Neutrophil (primary cell): ENCODE measurements around the gene NR5A1.

Experiments used
- H3K27ac ChIP-seq: fragments of 200-600 bp; sonication (generic); 2 replicates; pipeline ENCODE4 v1.5.1; 2016; ENCODE audit warnings: mild to moderate bottlenecking, moderate library complexity
- H3K27me3 ChIP-seq: fragments of 200-600 bp; sonication (generic); 2 replicates; pipeline ENCODE4 v1.6.0; 2016; ENCODE audit warnings: mild to moderate bottlenecking
- H3K36me3 ChIP-seq: fragments of 200-600 bp; sonication (generic); 2 replicates; pipeline ENCODE4 v1.5.1; 2017
- H3K4me1 ChIP-seq, 2 experiments: fragments of 200-600 bp in 1 of 2; sonication (generic) in 1 of 2; 1 replicate in 1 of 2; 2 replicates in 1 of 2; pipeline versions ENCODE4 v1.5.1 to v1.6.1; 2013 to 2016; ENCODE audit warnings: low read depth in 1 of 2, low read length in 1 of 2, mild to moderate bottlenecking in 1 of 2, moderate library complexity in 1 of 2; ENCODE audit not compliant: control insufficient read depth in 1 of 2, insufficient read depth in 1 of 2
- H3K4me3 ChIP-seq, 2 experiments: fragments of 200-600 bp in 1 of 2; sonication (generic) in 1 of 2; 1 replicate in 1 of 2; 2 replicates in 1 of 2; pipeline ENCODE4 v1.5.1; 2013 to 2016; ENCODE audit warnings: low read depth in 1 of 2, low read length in 1 of 2, mild to moderate bottlenecking in 1 of 2, moderate library complexity in 1 of 2
- H3K9me3 ChIP-seq: fragments of 200-600 bp; sonication (generic); 2 replicates; pipeline ENCODE4 v1.5.1; 2016
- TF ChIP-seq, protein P1 (sequence below): fragments of 200-600 bp; sonication (generic); IDR thresholded peaks from 2 replicates; pipeline ENCODE4 v1.5.1; 2016; ENCODE audit warnings: antibody characterized with exemption

NR5A1 gene

DNA sequence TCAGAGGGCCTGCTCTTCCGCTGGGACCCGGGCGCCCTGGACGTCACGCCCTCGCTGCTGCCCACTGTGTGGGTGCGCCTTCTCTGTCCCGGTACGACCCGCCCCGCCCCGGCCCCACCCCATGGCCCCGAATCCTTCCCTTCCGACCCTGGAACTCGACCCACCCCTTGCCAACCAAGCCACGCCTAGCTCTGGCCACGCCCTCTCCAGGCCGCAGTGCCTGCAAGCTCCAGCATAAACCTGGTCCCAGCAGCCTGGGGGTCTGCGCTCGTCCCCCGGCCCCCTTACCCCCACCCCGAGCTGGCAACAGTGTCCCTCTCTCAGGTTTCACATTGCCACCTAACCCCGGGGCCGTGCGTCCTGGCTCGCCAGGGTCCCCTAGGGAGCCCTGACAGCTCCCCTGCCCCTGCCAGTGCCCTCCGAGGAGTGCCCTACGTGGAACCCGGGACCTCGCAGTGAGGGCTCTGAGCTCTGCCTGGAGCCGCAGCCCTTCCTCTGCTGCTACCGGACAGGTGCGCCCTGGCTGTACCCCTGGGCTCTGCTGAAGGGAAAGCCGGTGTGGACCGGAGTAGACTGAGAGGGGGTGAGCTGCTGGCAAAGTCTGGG lies 53.5 kb downstream of the NR5A1 start:
- H3K36me3 ChIP-seq = no peaks in the 10 kb centered on the region
- H3K27ac ChIP-seq = no peak overlapping the region
- H3K9me3 ChIP-seq = no peaks in the 10 kb centered on the region
- H3K4me3 ChIP-seq = no peak overlapping the region
- H3K4me1 ChIP-seq = peaks cover 0 to 6% of the 10 kb centered on the region in 2 experiments
- peaks cover 65% of the 10 kb centered on the region for H3K27me3 ChIP-seq
- TF ChIP-seq, protein P1, sequence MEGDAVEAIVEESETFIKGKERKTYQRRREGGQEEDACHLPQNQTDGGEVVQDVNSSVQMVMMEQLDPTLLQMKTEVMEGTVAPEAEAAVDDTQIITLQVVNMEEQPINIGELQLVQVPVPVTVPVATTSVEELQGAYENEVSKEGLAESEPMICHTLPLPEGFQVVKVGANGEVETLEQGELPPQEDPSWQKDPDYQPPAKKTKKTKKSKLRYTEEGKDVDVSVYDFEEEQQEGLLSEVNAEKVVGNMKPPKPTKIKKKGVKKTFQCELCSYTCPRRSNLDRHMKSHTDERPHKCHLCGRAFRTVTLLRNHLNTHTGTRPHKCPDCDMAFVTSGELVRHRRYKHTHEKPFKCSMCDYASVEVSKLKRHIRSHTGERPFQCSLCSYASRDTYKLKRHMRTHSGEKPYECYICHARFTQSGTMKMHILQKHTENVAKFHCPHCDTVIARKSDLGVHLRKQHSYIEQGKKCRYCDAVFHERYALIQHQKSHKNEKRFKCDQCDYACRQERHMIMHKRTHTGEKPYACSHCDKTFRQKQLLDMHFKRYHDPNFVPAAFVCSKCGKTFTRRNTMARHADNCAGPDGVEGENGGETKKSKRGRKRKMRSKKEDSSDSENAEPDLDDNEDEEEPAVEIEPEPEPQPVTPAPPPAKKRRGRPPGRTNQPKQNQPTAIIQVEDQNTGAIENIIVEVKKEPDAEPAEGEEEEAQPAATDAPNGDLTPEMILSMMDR = no peak

DNA sequence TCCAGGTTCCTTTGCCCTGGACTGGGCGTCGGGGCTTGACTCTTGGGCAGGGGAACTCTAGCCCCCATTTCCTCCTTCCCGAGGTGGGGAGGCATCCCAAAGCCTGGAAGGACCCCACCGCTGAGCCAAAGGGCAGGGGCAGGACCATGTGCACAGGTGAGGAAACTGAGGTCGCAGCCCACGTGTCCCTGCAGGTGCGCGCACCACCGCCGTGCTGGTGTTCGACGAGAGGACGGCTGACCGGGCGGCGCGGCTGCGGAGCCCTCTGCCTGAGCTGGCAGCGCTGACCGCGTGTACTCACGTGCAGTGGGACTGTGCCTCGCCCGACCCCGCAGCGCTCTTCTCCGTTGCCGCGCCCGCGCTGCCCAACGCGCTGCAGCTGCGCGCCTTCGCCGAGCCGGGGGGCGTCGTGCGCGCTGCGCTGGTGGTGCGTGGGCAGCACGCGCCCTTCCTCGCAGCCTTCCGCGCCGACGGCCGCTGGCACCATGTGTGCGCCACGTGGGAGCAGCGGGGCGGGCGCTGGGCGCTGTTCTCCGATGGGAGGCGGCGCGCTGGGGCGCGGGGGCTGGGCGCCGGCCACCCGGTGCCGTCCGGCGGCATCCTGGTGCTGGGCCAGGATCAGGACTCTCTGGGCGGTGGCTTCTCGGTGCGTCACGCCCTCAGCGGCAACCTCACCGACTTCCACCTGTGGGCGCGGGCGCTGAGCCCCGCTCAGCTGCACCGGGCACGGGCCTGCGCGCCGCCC lies 54.2 kb downstream of the NR5A1 start:
- H3K4me1 ChIP-seq = peaks cover 0 to 6% of the 10 kb centered on the region in 2 experiments
- peaks cover 69% of the 10 kb centered on the region for H3K27me3 ChIP-seq
- no peaks in the 10 kb centered on the region for H3K36me3 ChIP-seq
- no peak overlapping the region for H3K27ac ChIP-seq
- no peaks in the 10 kb centered on the region for H3K9me3 ChIP-seq
- no peak overlapping the region for H3K4me3 ChIP-seq
- TF ChIP-seq, protein P1 = no peak

DNA sequence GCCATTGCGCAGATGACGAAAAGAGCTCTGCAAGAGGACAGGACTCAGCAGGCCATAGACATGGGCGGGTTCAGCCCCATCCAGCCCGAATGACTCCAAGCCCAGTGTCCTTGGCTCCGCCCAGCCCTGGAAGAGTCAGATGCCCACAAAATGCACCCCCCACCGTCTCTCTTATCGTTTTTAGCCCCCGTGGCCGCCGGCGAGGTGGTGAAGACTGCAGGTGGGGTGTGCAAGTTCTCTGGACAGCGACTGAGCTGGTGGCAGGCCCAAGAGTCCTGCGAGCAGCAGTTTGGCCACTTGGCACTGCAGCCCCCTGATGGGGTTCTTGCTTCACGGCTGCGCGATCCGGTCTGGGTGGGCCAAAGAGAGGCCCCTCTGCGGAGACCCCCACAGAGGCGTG lies 54.9 kb downstream of the NR5A1 start:
- no peaks in the 10 kb centered on the region for H3K36me3 ChIP-seq
- no peaks in the 10 kb centered on the region for H3K9me3 ChIP-seq
- no peak overlapping the region for H3K4me3 ChIP-seq
- peaks cover 69% of the 10 kb centered on the region for H3K27me3 ChIP-seq
- TF ChIP-seq, protein P1 = no peak
- no peak overlapping the region for H3K27ac ChIP-seq
- peaks cover 0 to 6% of the 10 kb centered on the region in 2 experiments for H3K4me1 ChIP-seq

DNA sequence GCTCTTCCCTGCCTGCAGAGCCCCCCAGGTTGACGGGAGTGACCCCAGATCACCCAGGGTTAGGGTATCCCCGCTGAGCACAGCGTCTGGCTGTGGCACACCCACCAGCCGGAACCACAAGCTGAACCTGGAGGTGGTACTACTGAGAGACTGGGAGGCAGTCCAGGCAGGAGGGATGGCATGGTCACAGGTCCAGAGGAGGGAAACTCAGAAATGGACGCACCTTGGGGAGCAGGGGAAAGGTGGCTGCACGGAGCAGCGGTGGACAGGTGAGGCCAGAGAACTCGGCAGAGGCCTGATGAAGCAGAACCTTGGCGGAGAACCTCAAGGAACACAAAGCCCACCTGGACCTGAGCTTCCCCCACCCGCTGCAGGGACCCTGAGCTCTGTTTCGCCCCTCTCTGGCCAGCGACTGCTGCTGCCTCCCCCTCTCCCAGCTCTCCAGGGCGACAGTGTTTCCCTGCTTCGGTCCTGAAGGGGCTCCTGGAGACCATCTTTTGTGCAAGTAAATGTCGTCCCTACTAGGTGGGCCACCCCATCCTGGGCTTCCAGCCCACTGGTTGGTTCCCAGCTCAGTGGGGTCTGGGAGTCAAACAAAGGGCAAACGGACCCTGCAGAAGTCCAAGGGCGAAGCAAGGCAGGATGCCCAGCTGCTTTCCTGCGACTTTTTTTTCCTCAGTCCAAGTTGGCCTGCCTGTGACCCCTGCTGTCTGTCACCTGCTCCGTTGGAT lies 56.1 kb downstream of the NR5A1 start:
- H3K4me3 ChIP-seq = no peak overlapping the region
- peaks cover 69% of the 10 kb centered on the region for H3K27me3 ChIP-seq
- H3K4me1 ChIP-seq = peaks cover 0 to 6% of the 10 kb centered on the region in 2 experiments
- TF ChIP-seq, protein P1 = no peak
- H3K36me3 ChIP-seq = no peaks in the 10 kb centered on the region
- no peaks in the 10 kb centered on the region for H3K9me3 ChIP-seq
- H3K27ac ChIP-seq = no peak overlapping the region

DNA sequence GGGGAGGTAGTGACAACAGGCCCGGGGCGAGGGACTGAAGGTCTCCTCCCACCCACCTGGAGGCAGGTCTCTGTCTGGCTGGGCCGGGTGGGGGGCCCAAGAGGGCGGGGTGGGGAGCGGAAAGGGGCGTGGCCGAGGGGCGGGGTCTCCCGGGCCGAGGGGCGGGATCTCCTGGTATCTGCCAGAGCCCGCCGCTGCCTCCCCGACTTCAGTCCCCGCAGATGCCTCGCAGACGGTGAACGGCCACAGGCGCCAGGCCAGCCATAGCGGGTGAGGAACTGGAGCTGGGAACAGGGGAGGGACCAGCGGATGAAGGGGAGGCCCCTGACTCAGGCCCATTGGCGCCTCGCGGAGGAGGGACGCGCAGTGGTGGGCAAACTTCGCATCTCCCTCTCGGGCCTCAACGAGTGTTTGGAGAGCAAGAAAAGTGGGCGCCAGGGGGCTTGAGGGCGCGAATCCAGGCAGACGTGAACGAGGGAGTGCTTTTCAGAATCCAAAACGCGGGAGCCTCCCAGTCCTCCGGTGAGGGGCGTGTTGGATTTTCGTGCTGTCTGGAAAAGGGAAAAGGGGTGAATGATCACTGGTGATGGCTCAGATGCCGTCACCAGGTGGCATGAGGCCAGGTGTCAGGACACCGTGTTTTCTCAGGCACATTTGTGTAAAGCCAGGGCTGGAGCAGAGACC lies 56.8 kb downstream of the NR5A1 start, which contains the start of gene ADGRD2:
TSS of gene ADGRD2 (plus strand) at position 211 of the 684 bp plus-strand sequence. CDS start 1,216 bp downstream, outside the sequence.
- no peaks in the 10 kb centered on the region for H3K9me3 ChIP-seq

More for the DNA sequence above, 56.8 kb downstream of the NR5A1 start, which contains the start of gene ADGRD2:
- H3K27ac ChIP-seq = no peak within 1 kb of the TSS
- H3K27me3 ChIP-seq = peaks cover 69% of the 10 kb centered on the region
- H3K36me3 ChIP-seq = no peaks in the 10 kb centered on the region
- TF ChIP-seq, protein P1 = no peak
- H3K4me3 ChIP-seq = no peak within 1 kb of the TSS
- peaks cover 0 to 6% of the 10 kb centered on the region in 2 experiments for H3K4me1 ChIP-seq
